Stomach (tissue), 19 donors: ENCODE results near the gene NR5A1. TPM values are rescaled to one million over a fixed set of nuclear protein-coding genes. Genes with fewer than 3 reads are reported as not detected.

ENCODE experiments used
- DNase-seq, 2 donors: peaks; one replicate each; pipeline versions ENCODE4 v3.0.0 to v3.0.0-alpha.2; 2013 to 2019
- H3K27ac ChIP-seq, 5 donors: fragments of 200-600 bp in 4 of 5; sonication (generic) in 4 of 5; one replicate each; pipeline ENCODE4 v1.5.1; 2013 to 2019; ENCODE audit warnings: mild to moderate bottlenecking in 1 of 5, moderate library complexity in 1 of 5
- H3K27me3 ChIP-seq, 3 donors: fragments of 200-600 bp; sonication (generic); one replicate each; pipeline ENCODE4 v1.5.1; 2017 to 2019; ENCODE audit warnings: mixed run types in 1 of 3
- H3K36me3 ChIP-seq, 4 donors: fragments of 200-600 bp; sonication (generic); 1 replicate in 3 of 4; 2 replicates in 1 of 4; pipeline ENCODE4 v1.5.1; 2016 to 2019
- H3K4me1 ChIP-seq, 4 donors: fragments of 200-600 bp; sonication (generic); one replicate each; pipeline ENCODE4 v1.5.1; 2016 to 2019
- H3K4me3 ChIP-seq, 4 donors: fragments of 200-600 bp; sonication (generic) in 3 of 4; one replicate each; pipeline ENCODE4 v1.5.1; 2016 to 2019; ENCODE audit warnings: mild to moderate bottlenecking in 1 of 4
- H3K9me3 ChIP-seq, 4 donors: fragments of 200-600 bp; sonication (generic); one replicate each; pipeline ENCODE4 v1.5.1; 2016 to 2019
- CTCF ChIP-seq, 7 experiments: fragments of 450-650 bp in 4 of 7; fragments of 200-600 bp in 3 of 7; sonication (generic) in 3 of 7; IDR thresholded peaks; one replicate each; pipeline ENCODE4 v1.5.1; 2016 to 2019; ENCODE audit warnings: antibody characterized with exemption in 7 of 7, control low read depth in 2 of 7, mild to moderate bottlenecking in 1 of 7
- EP300 ChIP-seq: sonication (generic); formaldehyde crosslinking; IDR thresholded peaks from one replicate; pipeline ENCODE4 v1.6.1; 2017; ENCODE audit warnings: antibody characterized with exemption
- POLR2A ChIP-seq, 4 donors: fragments of 450-650 bp; IDR thresholded peaks; one replicate each; pipeline ENCODE4 v1.6.1; 2016; ENCODE audit warnings: antibody characterized with exemption in 4 of 4, control low read depth in 2 of 4, mild to moderate bottlenecking in 1 of 4, moderate library complexity in 1 of 4
- POLR2AphosphoS5 ChIP-seq, 3 donors: sonication (generic); formaldehyde crosslinking; IDR thresholded peaks; one replicate each; pipeline ENCODE4 v1.6.1; 2016; ENCODE audit warnings: antibody characterized with exemption in 3 of 3
- WGBS, 5 donors: extraction: QIAGEN DNeasy Blood & Tissue Kit in 3 of 5; methylation state at CpG; one replicate each; pipeline versions ENCODE4 v1.1.5 to v1.1.7; 2013 to 2018; 5-methylcytosine and 5-hydroxymethylcytosine counted together
- intact Hi-C: fragments of 100-400 bp; cut with DNase I; formaldehyde crosslinking; loops from one replicate; pipeline ENCODE4 v1.15.1; 2023; ENCODE audit warnings: low total_unique reads
- long read RNA-seq, 10 donors: transcript quantifications; one replicate each; lab custom pipeline, GENCODE V29; 2026
- polyA plus RNA-seq, 3 donors: library from polyadenylated mRNA; stranded (reverse); fragments of 200-250 nt; gene quantifications; one replicate each; pipeline ENCODE4 v1.2.3, GENCODE V29; 2013
- total RNA-seq, 5 donors: library from RNA; depleted of rRNA; stranded (reverse); fragments of >200 nt; gene quantifications; one replicate each; pipeline versions ENCODE4 v1.1.0 to v1.2.3, GENCODE V29; 2014 to 2016
- donor health status: healthy with polysubstance abuse.
- donor health status: Bipolar disorder and iron deficiency.
- donor health status: healthy.

NR5A1 gene
- total RNA-seq (not detected), polyA plus RNA-seq (1 to 10 TPM in 1 of 3 donors, under 1 TPM in 1, not detected in 1; 0.03 to 2.4 TPM)
- long read RNA-seq, donor 1: 0 reads
- long read RNA-seq, donor 2: 0 reads
- long read RNA-seq, donor 3: 0 reads
- long read RNA-seq, donor 4: 0 reads
- long read RNA-seq, donor 5, partial matches to known transcripts: 9 of 13 reads
- long read RNA-seq, donor 5, other reads (novel, unspliced or antisense): 0 of 13 reads
- long read RNA-seq, donor 6: 0 reads
- long read RNA-seq, donor 7: 0 reads
- long read RNA-seq, donor 8: 0 reads
- long read RNA-seq, donor 9: 0 reads
- long read RNA-seq, donor 10: 0 reads

- DNase-seq: no peak
- Histone ChIP-seq H3K4me3 (no peak within 1 kb of the TSS), H3K4me1 (peaks cover 12 to 31% (median 19%) of the 10 kb centered on the region in 4 donors), H3K27me3 (peaks cover 27 to 69% (median 44%) of the 10 kb centered on the region in 3 donors), H3K36me3 (no peaks in the 10 kb centered on the region), H3K27ac (no peak within 1 kb of the TSS), H3K9me3 (no peaks in the 10 kb centered on the region)
- TF ChIP-seq EP300 (no peak), CTCF (IDR thresholded peaks at IDR 0.05) (no peak), POLR2AphosphoS5 (IDR thresholded peaks at IDR 0.05) (no peak), POLR2A (IDR thresholded peaks at IDR 0.05) (no peak)
- intact Hi-C loops: no loop called here
- 93 to 95% (median 95%) methylated on average over 20 to 34 of the region's 34 CpGs for WGBS, 5 donors
These were observed at the start of gene NR5A1 for GRCh38 chr9:124506931-124507879. NR5A1 (minus strand) TSS chr9:124507399; CDS start chr9:124503395, 4,004 bp downstream.

GRCh38 chr9:124555043-124555442, 47.8 kb upstream of the NR5A1 start:
- DNase-seq: no peak
- peaks cover 0 to 3% (median 3%) of the 10 kb centered on the region in 3 donors for H3K27me3 ChIP-seq
- no peak overlapping the region for H3K4me3 ChIP-seq
- intact Hi-C loops: no loop called here
- no peaks in the 10 kb centered on the region for H3K36me3 ChIP-seq
- TF ChIP-seq CTCF (IDR thresholded peaks at IDR 0.05): no peak
- no peak for TF ChIP-seq POLR2AphosphoS5 (IDR thresholded peaks at IDR 0.05)
- TF ChIP-seq POLR2A (IDR thresholded peaks at IDR 0.05): no peak
- TF ChIP-seq EP300: no peak
- no peaks in the 10 kb centered on the region for H3K9me3 ChIP-seq
- WGBS, 5 donors: 74 to 84% (median 79%) methylated on average over 3 of the region's 3 CpGs
- H3K4me1 ChIP-seq: peaks cover 0 to 11% (median 3%) of the 10 kb centered on the region in 4 donors
- no peak overlapping the region for H3K27ac ChIP-seq

- H3K4me1 ChIP-seq: peaks cover 0 to 6% (median 2%) of the 10 kb centered on the region in 4 donors
- WGBS, 5 donors: 28 to 53% (median 39%) methylated on average over 3 of the region's 3 CpGs
- no peak overlapping the region for H3K27ac ChIP-seq
- no peak overlapping the region for H3K4me3 ChIP-seq
- intact Hi-C loops: no loop called here
- H3K27me3 ChIP-seq: peaks cover 0 to 3% (median 3%) of the 10 kb centered on the region in 3 donors
- H3K9me3 ChIP-seq: no peaks in the 10 kb centered on the region
- TF ChIP-seq POLR2A (IDR thresholded peaks at IDR 0.05) (no peak), EP300 (no peak)
- DNase-seq: no peak
- no peaks in the 10 kb centered on the region for H3K36me3 ChIP-seq
These were observed 46.5 kb upstream of the NR5A1 start for GRCh38 chr9:124553738-124554137.

- no peak overlapping the region for H3K4me3 ChIP-seq
- no peak for TF ChIP-seq EP300
- TF ChIP-seq CTCF (IDR thresholded peaks at IDR 0.05): no peak
- no peak for TF ChIP-seq POLR2A (IDR thresholded peaks at IDR 0.05)
- no peak for TF ChIP-seq POLR2AphosphoS5 (IDR thresholded peaks at IDR 0.05)
- peaks cover 0 to 6% (median 2%) of the 10 kb centered on the region in 4 donors for H3K4me1 ChIP-seq
- no peaks in the 10 kb centered on the region for H3K9me3 ChIP-seq
- peaks cover 0 to 3% (median 3%) of the 10 kb centered on the region in 3 donors for H3K27me3 ChIP-seq
- no peak for DNase-seq
- no peaks in the 10 kb centered on the region for H3K36me3 ChIP-seq
- WGBS, 5 donors: 85 to 97% (median 90%) methylated on average over 2 of the region's 2 CpGs
- intact Hi-C loops: no loop called here
- H3K27ac ChIP-seq: no peak overlapping the region
These were observed 45.0 kb upstream of the NR5A1 start for GRCh38 chr9:124552273-124552605.
